ENCODE measurements around the gene PRR5. TPM values are rescaled to one million over a fixed set of nuclear protein-coding genes. Genes with fewer than 3 reads are reported as not detected.

PRR5 gene
- total RNA-seq, 1 donor from 2014 or later, result 24.9 TPM

DNA sequence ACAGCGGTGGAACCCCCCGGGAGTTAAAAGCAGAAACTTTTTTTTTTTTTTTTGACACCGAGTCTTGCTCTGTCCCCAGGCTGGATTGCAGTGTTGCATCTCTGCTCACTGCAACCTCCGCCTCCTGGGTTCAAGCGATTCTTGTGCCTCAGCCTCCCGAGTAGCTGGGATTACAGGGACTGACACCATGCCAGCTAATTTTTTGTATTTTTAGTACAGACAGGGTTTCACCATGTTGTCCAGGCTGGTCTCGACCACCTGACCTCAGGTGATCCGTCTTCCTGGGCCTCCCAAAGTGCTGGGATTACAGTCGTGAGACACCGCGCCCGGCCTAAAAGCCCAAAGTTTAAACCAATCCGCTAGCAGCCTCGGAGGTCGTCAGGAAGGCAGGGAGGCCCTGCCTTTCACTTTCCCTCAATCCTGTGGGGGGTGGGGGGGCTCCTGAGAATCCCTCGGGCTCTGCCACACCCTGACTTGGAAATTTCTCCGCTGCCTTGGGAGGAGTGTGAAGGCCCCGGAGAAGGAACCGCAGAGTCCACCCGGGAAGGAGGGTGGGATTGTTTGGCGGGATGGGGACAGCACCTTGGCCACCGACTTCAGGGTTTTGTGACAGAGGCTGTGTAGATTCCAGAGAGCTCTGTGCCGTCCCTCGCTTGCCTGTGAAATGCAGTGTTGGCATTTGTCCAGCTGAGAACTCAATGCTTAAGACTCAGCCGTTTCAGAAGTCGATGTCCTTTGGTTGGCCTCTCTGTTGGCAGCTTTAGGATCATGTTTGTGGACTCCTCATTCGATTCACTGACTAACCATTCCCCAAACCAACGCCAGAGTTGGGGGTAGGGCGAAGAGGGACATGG is 51.4 kb downstream of the PRR5 start:
- intact Hi-C loops (cut with micrococcal nuclease), result no loop called here

DNA sequence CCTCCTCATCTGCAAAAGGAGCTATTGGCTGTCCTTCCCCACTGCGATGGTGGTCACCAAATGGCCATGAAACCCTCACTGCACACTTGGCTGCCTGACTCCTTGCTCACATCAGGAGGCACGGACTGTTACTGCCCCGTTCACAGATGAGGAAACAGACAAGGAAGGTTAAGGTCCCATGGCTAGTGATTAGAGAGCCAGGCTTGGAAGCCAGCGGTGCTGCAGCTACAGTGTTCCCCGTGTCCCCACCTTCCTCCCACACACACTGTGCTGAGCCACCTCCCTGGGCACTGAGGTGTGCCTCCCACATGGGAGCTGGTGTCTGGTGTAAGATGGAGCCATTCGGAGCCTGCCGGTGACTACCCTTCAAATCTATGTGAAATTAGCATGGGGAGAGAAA is 53.0 kb downstream of the PRR5 start:
- intact Hi-C loops (cut with micrococcal nuclease), result no loop called here

DNA sequence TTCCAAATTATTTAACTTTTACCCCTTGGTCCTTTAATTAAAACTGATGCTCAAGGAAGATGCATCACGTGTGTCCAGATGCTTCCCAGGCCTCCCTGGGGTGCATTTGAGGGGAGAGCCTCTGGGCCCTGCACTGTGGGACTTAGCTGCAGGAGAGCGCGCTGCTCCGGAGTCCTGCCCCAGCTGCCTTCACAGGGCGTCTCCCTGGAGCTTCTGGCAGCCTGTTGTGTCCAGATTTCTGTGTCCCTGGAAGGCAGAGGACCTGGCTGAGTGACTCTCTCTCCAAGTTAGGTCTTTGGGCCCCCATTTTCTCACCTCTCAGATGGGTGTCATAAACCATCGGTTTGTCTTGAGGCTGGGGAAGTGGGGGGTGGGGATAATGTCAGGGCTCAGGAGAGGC is 53.4 kb downstream of the PRR5 start:
- intact Hi-C loops (cut with micrococcal nuclease), result no loop called here

DNA sequence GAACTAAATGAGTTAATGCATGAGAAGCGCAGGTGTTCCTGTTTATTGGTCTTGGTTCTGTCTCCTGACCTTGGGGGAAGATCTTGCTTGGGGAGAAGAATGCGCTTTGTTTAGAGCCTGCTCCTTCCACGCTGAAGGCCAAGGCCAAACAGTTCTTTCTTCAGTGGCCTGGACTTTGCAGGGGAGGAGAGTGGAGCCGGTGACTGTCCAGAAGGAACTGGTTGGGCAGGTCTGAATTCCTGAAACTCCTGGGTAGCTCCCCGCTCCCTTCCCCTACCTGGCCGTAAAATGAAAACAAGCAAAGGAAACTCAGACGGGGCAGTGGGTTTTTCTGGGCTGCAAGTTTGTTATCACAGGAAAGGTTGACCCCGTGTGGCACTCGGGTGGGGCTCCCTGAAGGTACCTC is 54.0 kb downstream of the PRR5 start:
- intact Hi-C loops (cut with micrococcal nuclease), result no loop called here

DNA sequence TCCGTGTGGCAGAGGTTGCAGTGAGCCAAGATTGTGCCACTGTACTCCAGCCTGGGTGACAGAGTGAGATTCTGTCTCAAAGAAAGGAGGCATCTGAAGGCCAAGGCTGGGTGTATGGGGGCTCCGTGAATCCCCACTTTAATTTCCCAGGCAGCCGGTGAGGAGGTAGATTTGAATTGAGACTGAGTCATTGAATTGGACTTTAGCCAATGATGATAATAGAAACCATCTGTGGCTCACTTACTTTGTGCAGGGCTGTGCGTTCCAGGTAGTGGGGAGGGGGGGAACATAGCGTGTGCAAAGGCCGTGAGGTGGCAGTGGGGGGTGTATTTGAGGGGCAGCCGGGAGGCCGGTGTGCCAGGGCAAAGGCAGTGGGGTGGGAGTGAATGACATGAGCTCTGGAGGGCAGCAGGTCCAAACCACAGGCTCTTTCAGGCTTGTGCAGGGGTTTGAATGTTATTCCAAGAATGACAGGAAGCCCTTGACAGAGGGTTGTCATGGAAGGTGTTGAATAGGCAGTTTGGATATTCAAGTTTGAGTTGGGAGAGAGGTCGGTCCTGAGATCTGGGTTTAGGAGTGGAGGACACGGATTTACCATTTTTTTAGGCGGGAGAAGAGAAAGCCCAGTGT is 56.5 kb downstream of the PRR5 start:
- intact Hi-C loops (cut with micrococcal nuclease), result no loop called here

DNA sequence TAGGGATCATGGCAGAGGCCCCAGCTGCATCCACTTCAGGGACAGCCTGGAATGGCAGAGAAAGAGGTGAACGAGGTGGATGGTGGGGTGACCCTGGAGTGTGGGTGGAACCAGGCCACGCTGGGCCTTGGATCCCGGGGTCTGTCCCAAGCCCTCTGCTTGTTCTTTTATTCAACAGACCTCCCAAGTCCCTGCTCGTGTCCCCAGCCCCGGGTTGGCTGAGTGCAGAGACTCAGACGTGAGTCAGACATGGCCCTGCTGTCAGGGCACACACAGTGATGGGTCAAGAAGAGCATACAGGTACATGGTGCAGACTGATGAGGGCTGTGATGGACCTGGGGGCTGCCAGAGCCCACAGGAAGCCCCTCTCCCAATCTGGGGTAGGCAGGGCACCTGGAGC is 57.0 kb downstream of the PRR5 start:
- intact Hi-C loops (cut with micrococcal nuclease), result no loop called here

DNA sequence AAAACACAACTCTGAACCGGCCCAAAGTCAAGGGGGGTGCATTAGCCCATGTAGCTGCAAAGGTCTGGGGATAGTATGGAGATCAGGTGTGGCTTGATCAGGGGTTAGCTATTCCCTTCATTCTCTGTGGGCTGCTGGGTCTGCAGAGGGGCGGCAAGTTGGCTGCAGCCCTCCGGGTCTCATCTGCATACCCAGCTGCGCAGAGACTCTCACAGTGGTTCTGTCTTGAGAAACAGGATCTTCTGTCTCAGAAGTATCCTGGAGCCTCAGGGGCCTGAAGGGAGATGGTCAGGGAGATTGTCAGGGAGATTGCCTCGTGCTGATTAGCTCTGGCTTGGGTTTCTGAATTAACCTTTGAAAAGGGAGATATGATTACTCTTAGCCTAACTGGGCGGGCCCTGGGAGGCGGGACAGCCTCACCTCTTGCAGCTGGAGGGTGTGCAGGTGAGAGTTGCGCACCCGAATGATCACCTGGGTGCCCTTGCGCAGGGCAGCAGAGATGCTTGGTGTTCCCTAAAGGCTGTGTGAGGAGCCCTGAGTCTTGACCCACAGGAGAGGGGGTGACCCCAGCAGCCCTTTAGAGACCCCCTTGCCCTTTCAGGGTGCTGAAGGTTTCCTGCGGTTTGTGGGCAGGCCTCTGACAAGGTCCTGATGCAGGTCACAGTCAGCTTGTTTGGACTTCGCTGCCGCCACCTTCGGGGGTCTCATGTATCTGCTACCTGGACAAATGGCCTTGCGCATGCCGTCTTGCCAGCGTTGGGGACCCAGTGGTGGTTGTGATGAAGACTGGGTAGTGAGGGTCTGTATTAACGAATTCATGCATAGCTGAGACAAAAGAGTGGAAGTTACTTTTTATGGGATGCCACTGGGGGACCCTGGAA is 57.7 kb downstream of the PRR5 start:
- intact Hi-C loops (cut with micrococcal nuclease), result no loop called here

DNA sequence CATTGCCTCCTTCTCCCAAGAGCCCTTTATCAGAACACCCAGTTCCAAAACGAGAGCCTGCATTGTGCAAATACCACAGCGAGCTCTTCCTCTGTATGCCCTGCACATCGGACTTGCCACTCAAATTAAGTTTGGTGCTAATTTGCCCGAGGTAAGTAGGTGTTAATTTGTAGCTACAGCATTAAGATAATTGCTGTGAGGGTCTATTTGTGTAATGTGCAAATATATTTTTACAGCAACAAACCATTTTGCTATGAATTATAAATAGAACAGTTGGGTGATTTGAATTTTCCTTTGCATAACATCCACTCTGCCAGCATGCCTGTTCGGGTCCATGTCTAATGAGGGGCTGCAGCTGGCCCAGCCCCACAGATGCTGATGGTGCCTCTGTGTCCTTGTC is 58.5 kb downstream of the PRR5 start:
- intact Hi-C loops (cut with micrococcal nuclease), result no loop called here

DNA sequence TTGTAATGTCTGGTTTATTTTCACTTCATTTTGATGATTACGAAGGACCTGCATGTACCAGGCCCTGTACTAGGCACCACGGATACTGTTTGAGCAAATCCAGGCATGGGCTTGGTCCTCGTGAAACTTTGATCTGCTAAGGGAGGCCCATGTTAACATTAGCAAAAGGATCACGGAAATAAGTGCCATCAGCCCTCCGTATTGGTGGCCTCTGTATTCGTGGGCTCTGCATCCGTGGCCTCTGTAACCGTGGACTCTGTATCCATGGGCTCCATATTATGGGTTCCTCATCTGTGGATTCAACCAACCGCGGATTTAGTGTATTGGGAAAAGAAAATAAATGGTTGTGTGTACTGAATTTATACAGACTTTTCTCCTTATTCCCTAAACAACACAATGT is 59.0 kb downstream of the PRR5 start:
- intact Hi-C loops (cut with micrococcal nuclease), result no loop called here

DNA sequence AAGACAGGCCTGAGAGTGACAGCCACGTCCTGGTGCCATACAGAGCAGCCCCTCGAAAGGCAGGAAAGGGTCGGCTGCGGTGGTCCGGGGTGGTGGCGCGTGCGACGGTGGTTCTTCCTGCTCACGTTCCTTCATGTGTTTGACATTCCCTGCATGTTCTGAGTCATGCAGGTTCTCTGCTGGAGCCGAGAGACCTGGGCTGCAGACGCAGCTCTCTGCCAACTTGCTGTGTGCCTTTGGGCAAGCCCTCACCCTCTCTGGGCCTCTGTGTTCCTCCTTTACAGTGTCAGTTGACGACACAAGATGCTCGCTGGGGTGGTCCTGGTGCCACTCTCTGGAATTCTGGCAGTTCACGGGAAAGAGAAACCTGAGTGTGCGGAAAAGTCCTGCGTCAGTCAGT is 62.4 kb downstream of the PRR5 start:
- intact Hi-C loops (cut with micrococcal nuclease), result no loop called here

DNA sequence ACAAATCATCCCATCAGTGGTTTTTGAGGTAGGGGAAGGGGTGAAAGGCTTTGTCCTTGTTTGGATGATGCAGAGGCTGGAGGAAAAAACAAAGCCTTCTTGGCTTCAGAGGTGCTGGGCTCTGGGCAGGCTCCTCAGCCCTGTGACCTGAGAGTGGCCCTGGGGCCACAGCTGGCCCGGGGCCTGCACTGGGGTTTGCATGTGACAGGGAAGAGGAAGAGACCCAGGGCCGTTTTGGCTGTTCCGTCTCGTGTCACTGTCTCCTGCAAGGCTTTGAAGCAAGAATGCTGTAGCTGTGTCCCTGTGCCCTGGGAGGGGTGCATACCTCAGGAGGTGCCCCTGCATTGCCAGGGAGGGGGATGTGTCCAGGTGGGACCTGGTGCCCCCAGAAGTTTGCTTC is 63.0 kb downstream of the PRR5 start:
- intact Hi-C loops (cut with micrococcal nuclease), result no loop called here

DNA sequence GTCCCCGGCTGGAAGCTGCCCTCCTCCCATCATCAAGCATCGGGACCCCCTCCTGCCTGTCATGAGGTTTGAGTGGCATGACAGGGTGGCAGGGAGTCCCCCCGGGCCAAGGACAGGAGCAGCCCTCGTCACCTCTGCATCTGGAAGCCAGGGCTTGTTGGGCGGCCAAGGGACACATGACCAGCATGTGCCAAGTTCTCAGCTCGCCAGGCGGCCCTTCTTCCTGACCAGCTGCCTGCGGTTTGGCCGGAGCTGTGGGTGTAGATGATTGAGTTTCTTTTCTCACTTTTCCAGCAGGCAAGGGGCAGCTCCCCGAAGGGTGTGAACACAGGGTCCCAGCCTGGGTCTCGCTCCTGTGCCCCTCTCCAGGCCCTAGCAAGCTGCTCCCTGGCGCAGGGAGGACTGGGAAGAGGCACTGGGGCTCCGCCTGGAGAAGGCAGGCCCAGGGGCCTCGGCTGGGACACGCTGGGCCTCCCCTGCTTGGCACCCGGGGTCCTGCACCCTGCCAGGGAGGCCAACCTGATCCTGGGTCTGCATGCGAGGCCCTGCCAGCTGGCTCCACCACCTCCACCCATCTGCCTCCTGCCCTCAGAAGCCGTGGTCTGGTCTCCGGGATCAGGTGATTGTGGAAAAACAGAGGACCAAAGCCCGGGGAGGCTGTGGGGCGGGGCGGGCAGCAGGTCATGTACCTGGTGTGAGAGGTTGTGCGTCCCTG is 63.7 kb downstream of the PRR5 start:
- intact Hi-C loops (cut with micrococcal nuclease), result no loop called here

DNA sequence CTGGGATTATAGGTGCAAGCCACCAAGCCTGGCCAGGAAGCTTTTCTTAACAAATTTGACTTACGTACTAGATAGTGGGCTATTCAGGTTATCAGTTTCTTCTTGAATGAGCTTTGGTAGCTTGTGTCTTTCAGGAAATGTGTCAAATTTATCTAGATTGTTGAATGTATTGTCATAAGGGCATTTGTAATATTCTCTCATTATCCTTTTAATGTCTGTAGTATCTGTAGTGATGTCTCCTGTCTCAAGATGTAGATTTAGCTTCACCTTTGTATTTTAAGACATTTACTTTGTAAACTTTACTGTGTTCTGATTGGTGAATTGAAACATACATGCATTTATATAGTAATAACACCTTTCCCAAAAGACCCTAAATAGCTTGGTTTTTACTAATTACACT is 71.1 kb downstream of the PRR5 start:
- intact Hi-C loops (cut with micrococcal nuclease), result no loop called here

DNA sequence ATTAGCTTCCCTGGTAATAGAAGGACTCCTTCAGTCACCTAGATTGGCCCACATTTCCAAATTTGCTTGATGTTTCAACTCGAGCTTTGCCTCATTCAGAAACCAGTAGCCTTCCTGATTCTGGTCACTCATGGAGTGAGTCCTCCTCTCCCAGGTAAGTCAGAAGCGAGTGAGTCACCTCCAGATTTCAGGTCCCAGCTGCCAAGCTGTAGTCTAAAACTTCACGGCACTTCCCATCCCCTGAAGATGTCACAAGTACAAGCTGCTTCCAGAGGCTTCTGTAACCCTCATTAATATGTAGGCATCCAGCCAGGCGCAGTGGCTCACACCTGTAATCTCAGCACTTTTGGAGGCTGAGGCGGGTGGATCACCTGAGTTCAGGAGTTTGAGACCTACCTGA is 73.9 kb downstream of the PRR5 start:
- intact Hi-C loops (cut with micrococcal nuclease), result no loop called here

DNA sequence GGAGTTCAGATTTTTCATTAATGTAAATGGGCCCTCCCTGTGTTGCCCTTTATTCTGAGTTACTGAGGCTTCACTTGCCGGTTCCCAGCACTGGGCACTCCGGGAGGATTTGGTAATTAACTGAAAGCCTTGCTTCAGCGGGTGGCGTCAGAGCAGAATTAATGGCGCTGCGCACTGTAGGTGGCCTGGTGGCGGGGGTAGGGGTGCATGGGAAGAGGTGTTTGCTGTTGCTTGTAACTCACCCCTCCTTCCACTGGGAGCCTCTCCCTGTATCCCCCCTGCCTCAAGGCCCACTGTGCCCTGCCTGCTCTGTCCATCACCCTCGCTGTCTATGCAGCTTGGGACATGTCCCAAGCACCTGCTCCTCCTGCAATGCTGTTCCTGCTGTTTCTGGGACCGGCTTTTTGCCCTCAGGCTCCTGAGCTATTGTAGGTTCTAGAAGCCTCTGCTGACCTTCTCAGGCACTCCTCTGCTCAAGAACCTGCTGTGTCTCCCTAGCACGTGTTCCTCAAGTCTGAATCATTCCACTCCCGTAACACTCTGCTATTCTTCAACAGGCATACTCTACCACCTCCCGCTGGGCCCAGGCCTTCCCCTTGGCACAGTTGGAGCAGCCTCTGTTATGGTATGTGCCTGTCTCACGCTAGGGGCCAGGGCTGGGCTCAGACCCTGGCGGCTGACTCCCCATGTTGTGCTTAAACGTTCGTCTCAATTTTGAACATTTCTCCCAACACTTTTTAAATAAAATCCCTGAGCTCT is 74.8 kb downstream of the PRR5 start:
- intact Hi-C loops (cut with micrococcal nuclease), result no loop called here

DNA sequence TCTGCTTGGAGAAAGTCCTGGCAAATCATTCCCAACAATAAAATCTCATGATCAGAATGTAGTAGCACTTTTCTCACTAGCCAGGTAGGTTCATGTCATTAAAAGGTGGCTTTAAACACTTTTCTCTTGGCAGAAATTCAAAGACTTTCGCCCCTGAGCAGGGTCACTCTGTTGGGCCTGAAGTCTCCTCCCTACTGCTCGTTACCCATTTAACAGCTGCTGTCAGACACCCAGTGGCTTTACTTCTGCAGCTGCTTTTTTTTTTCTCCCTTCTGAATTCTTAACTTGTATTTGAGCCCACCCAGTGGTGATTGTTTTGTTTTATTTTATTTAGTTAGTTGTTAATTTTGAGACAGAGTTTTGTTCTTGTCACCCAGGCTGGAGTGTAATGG is 75.4 kb downstream of the PRR5 start:
- intact Hi-C loops (cut with micrococcal nuclease), result no loop called here

DNA sequence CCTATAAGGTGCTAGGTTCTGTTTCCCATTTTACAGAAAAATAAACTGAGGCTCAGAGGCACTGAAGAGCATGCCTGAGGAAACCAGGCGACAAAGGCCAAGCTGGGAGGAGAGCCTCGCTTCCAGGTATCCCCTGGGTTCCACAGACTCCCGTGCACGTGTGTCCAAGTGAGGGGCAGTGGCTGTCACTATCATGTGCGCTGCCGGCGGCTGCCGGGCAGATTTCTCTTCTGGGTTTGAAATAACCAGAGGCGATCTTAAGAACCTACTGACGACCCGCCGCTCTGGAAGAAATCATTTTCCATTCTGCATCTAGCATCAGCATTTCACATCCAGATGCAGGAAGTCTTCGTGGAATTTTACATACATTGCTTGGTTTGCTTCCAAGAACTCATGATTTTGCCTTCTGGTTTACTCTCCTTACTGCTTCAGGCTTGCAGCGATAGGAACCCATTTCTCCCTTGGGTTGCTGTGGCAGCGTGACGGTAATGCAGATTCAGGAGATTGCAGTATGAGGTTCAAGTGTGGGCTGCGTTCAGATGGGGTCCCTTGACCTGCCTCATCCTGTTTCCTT is 79.0 kb downstream of the PRR5 start:
- intact Hi-C loops (cut with micrococcal nuclease), result no loop called here

DNA sequence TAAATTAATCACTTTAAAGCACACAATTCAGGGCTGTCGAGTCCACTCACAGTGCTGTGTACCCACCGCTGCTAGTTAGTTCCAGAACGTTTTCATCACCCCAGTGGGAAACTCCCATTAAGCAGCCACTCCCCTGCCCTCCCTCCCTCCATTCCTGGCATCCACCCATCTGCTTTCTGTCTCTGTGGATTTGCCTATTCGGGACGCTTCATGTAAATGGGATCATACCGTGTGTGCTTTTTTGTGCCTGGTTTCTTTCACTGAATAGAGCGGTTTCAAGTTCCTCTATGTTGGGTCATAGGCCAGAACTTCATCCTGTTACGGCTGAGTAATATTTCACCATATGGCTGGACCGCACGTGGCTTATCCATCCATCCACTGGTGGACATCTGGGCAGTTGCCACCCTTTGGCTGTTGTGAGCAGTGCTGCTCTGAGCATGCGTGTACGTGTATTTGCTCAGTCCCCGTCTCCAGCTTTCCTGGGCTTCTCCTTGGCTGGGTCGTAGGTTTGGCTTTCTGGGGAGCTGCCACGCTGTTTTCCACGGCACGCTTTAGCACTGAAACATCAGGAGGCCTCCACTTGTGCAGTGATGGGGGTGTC is 80.5 kb downstream of the PRR5 start:
- intact Hi-C loops (cut with micrococcal nuclease), result no loop called here

DNA sequence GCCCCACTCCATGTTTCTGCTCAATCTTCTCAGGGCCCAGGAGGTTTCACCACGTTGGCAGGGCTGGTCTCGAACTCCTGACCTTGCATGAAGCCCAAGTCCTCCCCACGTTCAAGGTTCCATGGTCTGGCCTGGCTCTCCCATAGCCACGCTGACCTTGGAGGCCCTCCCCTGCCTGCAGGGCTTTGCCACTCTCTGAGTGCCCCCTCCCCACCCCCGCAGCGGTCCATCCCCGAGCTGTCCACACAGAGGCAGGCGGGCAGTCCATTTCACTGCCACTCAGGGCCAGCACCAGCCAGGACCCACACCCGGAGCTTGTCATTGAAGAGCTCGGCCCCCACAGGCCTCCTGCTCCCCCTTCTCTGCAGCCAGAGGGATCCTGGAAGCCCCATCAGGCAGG is 81.1 kb downstream of the PRR5 start:
- intact Hi-C loops (cut with micrococcal nuclease), result no loop called here

DNA sequence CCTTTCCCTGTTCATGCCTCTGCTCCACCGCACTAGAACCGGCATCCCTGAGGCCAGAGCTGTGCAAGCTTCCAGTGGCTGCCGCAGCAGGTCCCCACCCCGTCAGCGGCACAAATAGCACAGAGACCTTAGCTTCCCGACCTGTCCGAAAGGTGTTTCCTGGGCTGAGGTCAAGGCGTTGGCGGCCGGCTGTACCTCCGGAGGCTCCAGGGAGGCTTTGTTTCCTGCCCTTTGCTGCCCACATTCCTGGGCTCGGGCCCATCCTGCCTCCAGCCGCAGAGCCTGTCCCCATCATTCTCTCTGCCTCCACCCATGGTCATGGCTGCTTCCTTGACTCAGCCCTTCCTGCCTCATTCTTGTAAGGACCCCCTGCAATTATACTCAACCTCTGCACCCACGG is 81.6 kb downstream of the PRR5 start:
- intact Hi-C loops (cut with micrococcal nuclease), result no loop called here
